ENCODE data around the gene SH3BP1. TPM values are rescaled to one million over a fixed set of nuclear protein-coding genes. Genes with fewer than 3 reads are reported as not detected.

Gene SH3BP1
- total and polyA plus RNA-seq, 9 of the 15 experiments (the other 6 are each of a cell fraction or from before 2014, with no cell fraction given): 0.10 to 36.2 (median 10.4) TPM

DNA sequence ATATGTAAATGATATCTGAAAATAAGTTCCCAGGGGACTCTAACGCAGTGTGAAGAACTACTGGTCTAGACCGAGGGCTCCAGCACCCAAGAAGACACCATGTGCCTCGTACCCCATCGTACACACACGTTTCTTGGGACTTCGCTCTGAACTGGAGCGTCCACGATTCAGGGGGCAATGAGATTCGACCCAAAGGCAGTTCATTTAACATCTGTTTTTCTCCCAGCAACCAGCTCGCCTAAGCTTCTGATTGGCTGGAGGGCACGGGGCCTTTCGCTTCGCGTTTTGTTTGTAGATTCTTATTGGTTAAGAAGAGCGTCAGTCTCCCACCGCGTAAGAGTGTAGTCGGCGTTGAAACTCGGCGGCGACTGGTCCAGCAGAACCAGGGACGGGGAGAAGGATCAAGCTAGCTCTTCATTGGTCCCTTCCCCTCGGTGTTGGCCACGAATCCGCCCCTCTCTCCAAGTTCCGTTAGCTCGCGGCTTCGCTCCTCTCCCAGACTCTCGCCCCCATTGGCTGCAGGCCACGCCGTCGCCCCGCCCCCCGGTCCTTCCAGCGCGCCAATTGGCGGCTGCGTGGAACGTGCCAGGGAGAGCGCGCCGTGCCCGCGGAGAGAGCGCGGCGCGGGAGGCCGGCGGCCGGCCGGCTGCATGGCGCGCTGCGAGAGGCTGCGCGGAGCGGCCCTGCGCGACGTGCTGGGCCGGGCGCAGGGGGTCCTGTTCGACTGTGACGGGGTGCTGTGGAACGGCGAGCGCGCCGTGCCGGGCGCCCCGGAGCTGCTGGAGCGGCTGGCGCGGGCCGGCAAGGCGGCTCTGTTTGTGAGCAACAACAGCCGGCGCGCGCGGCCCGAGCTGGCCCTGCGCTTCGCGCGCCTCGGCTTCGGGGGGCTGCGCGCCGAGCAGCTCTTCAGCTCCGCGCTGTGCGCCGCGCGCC, 18.9 kb downstream of the SH3BP1 start, which contains the start of gene PDXP (continued):
- TF ChIP-seq, protein P1, sequence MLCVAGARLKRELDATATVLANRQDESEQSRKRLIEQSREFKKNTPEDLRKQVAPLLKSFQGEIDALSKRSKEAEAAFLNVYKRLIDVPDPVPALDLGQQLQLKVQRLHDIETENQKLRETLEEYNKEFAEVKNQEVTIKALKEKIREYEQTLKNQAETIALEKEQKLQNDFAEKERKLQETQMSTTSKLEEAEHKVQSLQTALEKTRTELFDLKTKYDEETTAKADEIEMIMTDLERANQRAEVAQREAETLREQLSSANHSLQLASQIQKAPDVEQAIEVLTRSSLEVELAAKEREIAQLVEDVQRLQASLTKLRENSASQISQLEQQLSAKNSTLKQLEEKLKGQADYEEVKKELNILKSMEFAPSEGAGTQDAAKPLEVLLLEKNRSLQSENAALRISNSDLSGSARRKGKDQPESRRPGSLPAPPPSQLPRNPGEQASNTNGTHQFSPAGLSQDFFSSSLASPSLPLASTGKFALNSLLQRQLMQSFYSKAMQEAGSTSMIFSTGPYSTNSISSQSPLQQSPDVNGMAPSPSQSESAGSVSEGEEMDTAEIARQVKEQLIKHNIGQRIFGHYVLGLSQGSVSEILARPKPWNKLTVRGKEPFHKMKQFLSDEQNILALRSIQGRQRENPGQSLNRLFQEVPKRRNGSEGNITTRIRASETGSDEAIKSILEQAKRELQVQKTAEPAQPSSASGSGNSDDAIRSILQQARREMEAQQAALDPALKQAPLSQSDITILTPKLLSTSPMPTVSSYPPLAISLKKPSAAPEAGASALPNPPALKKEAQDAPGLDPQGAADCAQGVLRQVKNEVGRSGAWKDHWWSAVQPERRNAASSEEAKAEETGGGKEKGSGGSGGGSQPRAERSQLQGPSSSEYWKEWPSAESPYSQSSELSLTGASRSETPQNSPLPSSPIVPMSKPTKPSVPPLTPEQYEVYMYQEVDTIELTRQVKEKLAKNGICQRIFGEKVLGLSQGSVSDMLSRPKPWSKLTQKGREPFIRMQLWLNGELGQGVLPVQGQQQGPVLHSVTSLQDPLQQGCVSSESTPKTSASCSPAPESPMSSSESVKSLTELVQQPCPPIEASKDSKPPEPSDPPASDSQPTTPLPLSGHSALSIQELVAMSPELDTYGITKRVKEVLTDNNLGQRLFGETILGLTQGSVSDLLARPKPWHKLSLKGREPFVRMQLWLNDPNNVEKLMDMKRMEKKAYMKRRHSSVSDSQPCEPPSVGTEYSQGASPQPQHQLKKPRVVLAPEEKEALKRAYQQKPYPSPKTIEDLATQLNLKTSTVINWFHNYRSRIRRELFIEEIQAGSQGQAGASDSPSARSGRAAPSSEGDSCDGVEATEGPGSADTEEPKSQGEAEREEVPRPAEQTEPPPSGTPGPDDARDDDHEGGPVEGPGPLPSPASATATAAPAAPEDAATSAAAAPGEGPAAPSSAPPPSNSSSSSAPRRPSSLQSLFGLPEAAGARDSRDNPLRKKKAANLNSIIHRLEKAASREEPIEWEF (CRISPR knock-in tag; IDR thresholded peaks at IDR 0.05): no peak
- TF ChIP-seq CBX1 (IDR thresholded peaks at IDR 0.05; ENCODE audit: low read depth) (0 out of 2 replicates have a peak, but pooled peaks have one; percentile 26), NR4A1 (CRISPR knock-in tag; IDR thresholded peaks at IDR 0.05) (no peak), NR4A1 (tag; IDR thresholded peaks at IDR 0.05) (no peak), CREM (IDR thresholded peaks at IDR 0.05; ENCODE audit: low read depth) (peak; percentile 85), CREB1 (IDR thresholded peaks at IDR 0.05) (peak; percentile 78), CREB1 (CRISPR knock-in tag; IDR thresholded peaks at IDR 0.05) (peak; percentile 73), E2F3 (CRISPR knock-in tag; IDR thresholded peaks at IDR 0.05) (0 out of 2 replicates have a peak, but pooled peaks have one; percentile 51), NR2C2 (CRISPR knock-in tag; IDR thresholded peaks at IDR 0.05) (no peak), NR2C2 (tag; IDR thresholded peaks at IDR 0.05) (peak; percentile 27; the same call in 1 of the 2 replicates)
- TF ChIP-seq, protein P2, sequence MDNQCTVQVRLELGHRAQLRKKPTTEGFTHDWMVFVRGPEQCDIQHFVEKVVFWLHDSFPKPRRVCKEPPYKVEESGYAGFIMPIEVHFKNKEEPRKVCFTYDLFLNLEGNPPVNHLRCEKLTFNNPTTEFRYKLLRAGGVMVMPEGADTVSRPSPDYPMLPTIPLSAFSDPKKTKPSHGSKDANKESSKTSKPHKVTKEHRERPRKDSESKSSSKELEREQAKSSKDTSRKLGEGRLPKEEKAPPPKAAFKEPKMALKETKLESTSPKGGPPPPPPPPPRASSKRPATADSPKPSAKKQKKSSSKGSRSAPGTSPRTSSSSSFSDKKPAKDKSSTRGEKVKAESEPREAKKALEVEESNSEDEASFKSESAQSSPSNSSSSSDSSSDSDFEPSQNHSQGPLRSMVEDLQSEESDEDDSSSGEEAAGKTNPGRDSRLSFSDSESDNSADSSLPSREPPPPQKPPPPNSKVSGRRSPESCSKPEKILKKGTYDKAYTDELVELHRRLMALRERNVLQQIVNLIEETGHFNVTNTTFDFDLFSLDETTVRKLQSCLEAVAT (IDR thresholded peaks at IDR 0.05): peak in 1 of 2 experiments; percentile 55; a peak in 1 of 4 replicates
- TF ChIP-seq, protein P3, sequence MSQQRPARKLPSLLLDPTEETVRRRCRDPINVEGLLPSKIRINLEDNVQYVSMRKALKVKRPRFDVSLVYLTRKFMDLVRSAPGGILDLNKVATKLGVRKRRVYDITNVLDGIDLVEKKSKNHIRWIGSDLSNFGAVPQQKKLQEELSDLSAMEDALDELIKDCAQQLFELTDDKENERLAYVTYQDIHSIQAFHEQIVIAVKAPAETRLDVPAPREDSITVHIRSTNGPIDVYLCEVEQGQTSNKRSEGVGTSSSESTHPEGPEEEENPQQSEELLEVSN (IDR thresholded peaks at IDR 0.05; ENCODE audit: borderline replicate concordance in 1 of 2, extremely low read depth in 1 of 2, insufficient read depth in 1 of 2, insufficient read length in 1 of 2, low read depth in 1 of 2, low read length in 1 of 2, poor library complexity in 1 of 2, severe bottlenecking in 1 of 2): peak; percentile 87 to 97
- TF ChIP-seq, protein P4, sequence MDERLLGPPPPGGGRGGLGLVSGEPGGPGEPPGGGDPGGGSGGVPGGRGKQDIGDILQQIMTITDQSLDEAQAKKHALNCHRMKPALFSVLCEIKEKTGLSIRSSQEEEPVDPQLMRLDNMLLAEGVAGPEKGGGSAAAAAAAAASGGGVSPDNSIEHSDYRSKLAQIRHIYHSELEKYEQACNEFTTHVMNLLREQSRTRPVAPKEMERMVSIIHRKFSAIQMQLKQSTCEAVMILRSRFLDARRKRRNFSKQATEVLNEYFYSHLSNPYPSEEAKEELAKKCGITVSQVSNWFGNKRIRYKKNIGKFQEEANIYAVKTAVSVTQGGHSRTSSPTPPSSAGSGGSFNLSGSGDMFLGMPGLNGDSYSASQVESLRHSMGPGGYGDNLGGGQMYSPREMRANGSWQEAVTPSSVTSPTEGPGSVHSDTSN (CRISPR knock-in tag; IDR thresholded peaks at IDR 0.05; ENCODE audit: low read depth): peak; percentile 92
- TF ChIP-seq, protein P4 (tag; conservative IDR thresholded peaks at IDR 0.05; ENCODE audit: low read depth): peak; percentile 99
- TF ChIP-seq, protein P5, sequence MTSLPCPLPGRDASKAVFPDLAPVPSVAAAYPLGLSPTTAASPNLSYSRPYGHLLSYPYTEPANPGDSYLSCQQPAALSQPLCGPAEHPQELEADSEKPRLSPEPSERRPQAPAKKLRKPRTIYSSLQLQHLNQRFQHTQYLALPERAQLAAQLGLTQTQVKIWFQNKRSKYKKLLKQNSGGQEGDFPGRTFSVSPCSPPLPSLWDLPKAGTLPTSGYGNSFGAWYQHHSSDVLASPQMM (CRISPR knock-in tag; IDR thresholded peaks at IDR 0.05): no peak
